Stimulated activated naive CD4-positive, alpha-beta T cell treated with Interleukin-2 at 50 U/mL for 16 hours (primary cell): ENCODE data around the gene FUT6.
"Not testable (repeated sequence)": the region's sequence is repeated elsewhere in the genome, so short reads cannot be mapped to it uniquely, and the experiment has no call there.

ENCODE experiments used
- DNase-seq: peaks from one replicate; lab custom pipeline; 2025; lab: John Stamatoyannopoulos, UW

The FUT6 gene, protein sequence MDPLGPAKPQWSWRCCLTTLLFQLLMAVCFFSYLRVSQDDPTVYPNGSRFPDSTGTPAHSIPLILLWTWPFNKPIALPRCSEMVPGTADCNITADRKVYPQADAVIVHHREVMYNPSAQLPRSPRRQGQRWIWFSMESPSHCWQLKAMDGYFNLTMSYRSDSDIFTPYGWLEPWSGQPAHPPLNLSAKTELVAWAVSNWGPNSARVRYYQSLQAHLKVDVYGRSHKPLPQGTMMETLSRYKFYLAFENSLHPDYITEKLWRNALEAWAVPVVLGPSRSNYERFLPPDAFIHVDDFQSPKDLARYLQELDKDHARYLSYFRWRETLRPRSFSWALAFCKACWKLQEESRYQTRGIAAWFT

DNA sequence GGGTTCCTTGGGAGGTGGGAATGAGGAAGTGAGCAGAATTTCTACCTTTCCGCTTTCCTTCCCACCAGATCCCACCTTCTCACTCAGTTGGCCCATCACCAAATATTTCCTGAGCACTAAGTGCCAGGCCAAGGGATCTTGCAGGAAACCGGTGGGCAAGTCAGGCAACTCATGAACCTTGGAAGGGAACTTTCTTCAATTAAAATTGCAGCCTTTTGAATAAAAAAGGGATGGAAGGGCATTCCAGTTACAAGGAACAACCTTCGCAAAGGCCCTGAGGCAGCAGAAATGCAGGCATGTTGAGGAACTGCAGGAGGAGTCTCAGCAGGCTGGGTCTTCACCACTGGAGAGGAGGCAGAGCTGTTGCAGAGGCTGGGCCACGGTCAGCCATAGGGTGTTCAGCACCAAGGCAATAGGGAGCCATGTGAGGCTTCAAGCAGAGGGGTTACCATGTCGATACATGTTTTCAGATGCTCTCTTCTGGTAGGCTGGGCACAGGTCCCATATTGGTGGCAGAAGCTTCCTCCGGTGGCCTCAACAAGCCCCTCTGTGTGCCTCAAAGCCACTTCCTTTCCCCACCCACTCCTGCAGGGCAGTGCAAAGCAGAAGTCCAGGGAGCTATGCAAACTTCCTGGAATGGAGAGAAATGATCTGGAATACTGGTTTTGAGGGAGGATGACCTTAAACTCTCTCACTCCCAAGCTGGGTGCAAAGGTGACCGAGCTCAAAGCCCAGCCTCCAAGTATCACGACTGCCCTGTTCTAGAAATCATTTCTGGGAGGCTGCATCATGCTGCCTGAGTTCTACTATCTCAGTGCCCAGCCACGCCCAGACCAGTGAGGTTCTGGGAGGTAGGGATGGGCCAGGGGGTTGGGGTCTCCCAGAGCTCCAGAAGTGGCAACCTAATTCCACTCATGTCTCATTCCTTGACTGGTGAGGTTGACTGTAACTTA is at the start of gene FUT6:
Gene FUT6, minus strand, starts transcription at position 638 of the 953 bp plus-strand sequence. CDS start 7,135 bp downstream, outside the sequence.
- DNase-seq: no peak

DNA sequence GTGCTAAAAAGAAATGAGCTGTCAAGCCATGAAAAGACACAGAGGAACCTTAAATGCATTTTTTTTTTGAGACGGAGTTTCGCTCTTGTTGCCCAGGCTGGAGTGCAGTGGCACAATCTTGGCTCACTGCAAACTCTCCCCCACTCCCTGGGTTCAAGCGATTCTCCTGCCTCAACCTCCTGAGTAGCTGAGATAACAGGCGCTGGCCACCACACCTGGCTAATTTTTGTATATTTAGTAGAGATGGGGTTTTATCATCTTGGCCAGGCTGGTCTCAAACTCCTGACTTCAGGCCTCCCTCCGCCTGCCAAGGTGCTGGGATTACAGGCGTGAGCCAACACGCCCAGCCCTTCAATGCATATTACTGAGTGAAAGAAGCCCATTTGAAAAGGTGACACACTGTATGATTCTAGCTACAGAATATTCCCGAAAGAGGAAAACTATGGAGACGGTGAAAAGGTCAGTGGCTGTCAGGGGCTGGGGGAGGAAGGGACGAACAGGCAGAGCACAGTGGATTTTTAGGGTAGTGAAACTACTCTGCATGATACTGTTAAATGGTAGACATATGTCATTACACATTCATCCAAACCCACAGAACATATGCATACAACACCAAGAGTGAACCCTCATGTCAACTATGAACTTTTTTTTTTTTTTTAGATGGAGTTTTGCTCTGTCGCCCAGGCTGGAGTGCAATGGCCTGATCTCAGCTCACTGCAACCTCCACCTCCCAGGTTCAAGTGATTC is 44.7 kb upstream of the FUT6 start:
- DNase-seq: not testable (repeated sequence)

DNA sequence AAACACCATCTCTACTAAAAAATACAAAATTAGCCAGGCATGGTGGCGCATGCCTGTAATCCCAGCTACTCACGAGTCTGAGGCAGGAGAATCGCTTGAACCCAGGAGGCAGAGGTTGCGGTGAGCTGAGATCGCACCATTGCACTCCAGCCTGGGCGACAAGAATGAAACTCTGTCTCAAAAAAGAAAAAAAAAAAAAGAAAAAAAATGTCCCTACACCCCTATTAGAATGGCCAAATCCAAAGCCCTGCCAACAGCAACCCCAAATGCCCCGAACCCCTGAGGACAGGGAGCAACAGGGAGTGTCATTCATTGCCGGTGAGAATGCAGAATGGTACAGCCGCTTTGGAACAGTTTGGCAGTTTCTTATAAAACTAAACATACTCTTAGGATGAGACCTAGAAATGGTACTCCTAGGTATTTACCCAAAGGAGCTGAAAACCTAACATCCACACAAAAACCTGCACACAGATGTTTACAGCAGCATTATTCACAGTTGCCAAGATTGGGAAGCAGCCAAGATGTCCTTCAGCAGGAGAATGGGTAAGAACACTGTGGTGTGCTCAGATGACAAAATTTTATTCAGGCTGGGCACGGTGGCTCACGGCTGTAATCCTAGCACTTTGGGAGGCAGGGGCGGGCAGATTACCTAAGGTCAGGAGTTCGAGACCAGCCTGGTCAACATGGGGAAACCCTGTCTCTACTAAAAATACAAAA is 43.8 kb upstream of the FUT6 start:
- DNase-seq: not testable (repeated sequence)

DNA sequence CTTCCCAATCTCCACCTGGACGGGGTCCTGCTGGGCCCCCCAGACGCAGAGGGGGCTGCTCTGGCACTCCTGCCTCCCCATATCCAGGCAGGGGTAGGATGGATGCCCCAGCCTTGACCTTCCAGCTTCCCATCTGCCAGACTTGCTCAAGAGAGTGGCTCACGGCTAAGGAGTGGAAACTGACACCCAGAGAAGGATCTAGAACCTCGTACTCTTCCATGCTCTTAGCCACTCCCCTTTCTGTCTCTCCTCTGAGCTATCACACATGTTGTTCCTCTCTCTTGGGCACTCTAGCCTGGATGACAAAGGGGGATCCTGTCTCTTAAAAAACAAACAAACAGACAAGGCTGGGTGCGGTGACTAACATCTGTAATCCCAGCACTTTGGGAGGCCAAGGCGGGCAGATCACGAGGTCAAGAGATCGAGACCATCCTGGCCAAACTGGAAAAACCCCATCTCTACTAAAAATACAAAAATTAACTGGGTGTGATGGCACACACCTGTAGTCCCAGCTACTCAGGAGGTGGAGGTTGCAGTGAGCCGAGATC is 43.0 kb upstream of the FUT6 start:
- DNase-seq: no peak

DNA sequence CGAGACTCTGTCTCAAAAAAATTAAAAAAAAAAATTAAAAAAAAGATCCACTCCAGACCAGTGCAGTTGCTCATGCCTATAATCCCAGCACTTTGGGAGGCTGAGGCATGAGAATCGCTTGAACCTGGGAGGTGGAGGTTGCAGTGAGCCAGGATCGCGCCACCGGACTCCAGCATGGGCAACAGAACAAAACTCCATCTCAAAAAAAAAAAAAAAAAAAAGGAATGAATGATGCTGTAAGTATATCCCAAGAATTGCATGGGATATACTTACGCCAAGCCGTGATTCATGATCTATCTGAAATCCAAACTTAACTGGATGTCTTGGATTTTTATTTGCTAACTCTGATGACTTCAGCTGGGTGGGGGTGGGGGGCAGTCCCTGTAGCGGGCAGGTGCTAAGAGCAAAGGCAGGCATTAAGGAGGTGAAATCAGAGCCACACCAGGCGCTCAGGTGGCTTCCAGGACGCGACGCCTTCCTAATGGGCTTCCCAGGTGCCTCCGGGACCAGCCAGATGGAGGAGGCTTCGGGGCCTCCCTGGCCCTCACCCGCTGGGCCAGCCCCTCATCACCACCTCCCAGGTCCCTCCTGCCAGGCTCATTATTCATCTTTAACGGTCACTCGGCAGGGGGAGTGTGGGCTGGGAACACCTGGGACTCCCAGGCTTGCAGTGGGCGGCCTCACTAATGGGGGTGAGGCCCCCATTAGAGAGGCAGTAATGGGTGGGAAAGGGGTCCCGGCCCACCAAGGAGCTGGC is 42.2 kb upstream of the FUT6 start:
- DNase-seq: no peak

DNA sequence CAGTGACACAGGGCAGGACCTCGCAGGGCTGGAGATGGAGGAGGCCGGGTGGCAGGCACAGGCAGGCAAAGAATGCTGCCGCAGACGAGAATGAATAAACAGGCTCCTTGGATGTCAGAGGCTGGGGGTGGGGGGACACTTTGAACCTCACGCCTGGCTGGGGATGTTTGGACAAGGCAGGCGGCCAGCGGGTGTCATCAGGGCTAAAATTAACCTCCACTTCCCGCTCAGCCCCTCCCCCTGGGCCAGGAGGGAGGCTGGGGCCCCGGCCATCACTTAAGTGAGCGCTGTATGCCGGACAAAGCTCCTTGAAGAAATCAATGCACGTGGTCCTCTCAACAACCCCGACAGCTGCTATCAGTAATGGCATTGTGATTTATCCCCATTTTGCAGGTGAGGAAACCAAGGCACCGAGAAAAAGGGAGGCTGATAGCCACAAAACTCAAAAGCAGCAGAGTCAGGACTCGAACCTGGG is 41.1 kb upstream of the FUT6 start:
- no peak for DNase-seq

DNA sequence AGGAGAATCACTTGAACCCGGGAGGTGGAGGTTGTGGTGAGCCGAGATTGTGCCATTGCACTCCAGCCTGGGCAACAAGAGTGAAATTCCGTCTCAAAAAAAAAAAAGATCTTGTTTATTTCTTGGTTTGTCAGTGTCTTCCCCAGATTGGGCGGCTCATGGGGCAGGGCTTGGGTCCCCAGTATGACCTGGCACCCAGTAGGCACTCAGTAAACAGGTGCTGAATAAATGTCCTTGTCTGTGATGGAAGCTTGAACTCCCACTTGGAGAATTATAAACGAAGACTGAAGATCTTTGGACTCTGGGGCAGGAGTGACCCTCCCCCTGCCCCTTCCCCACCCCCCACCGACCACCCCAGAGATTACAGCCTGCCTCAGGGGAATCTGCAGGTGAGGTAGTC is 40.7 kb upstream of the FUT6 start:
- DNase-seq: no peak

DNA sequence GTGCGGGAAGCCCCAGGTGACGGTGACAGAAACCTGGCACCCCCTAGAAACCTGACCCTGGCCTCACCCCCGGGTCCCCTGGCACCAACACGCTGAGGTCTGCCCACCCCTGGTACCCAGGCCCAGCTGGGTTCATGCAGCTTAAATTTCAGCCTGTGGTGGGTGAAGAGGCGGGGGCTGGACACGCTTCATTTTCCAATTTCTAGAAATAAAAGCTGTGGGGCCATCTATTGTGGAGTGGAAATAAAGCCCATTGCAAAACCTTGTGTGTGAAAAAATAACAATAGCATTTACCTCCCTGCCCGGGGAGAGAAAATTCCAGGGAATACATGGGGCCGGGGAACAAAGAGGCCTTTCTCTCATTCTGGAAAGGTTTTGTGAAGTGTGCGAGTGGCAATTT is 38.4 kb upstream of the FUT6 start:
- no peak for DNase-seq

DNA sequence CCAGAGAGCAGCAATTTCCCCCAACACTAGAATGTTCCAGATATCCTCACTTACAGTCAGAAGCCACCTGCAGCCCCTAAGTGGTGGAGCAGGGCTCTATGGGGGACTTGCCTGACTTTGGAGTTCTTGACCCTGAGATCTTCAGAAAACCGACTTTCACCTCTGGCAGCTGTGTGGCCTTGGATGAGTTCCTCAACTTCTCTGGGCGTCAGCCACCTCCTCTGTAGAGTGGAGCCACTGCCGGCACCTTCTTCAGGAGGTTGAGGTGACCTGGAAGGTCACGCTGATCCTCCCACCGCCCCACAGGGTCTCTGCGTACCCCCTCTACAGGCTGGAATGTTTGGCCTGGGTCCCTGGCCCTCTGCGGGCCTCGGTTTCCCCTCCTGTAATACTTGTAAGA is 37.9 kb upstream of the FUT6 start:
- DNase-seq: no peak

DNA sequence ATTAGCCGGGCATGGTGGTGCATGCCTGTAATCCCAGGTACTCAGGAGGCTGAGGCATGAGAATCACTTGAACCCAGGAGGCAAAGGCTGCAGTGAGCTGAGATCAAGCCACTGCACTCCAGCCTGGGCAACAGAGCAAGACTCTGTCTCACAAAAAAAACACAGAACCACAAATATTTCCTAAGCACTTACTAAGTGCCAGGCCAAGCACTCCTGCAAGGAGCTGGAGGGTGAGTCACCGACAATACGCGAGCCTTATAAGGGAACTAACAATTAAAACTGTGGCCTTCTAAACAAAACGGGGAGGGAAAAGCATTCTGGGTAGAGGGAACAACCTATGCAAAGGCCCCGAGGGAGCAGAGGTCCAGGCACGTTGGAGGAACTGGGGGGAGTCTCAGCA is 35.0 kb upstream of the FUT6 start:
- DNase-seq: not testable (repeated sequence)

DNA sequence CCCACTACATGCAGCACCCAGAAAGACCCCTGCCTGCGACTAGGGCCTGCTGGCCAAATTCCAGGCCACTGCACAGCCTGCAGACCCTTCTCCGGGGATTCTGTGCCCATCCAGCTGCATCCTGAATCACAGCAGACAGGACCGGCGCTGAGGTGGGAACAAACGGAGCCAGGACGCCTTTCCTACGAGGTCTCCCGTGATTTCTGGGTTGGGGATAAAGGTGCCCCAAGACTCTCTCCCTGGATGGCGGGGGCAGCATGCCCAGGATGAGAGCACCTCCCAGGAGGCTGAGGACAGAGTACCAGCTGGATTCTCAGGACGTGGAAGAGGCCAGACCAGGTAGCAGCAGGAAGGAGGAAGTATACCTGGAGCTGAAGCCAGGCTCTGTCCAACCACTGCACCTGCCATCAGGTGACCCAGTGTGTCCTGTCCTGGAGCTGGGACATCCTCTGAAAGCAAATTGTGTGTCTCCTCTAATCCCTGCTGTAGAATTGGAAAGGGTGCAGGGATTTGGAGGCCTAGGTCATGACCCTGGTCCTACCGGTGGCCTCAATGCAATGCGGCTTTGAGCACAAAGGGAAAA is 34.2 kb upstream of the FUT6 start:
- DNase-seq: no peak

DNA sequence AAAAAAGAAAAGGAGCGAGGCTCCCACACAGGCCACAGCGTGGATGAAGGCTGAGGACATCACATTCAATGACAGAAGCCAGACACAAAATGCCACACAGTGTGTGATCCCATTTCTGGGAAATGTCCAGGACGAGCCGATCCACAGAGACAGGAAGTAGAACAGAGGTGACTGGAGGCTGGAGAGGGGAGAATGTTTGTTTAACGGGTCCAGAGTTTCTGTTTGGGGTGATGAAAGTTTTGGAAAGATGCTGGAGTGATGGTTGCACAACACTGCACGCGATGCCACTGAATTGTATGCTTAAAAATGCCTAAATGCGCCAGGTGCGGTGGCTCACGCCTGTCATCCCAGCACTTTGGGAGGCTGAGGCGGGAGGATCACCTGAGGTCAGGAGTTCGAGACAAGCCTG is 31.5 kb upstream of the FUT6 start:
- DNase-seq: no peak

DNA sequence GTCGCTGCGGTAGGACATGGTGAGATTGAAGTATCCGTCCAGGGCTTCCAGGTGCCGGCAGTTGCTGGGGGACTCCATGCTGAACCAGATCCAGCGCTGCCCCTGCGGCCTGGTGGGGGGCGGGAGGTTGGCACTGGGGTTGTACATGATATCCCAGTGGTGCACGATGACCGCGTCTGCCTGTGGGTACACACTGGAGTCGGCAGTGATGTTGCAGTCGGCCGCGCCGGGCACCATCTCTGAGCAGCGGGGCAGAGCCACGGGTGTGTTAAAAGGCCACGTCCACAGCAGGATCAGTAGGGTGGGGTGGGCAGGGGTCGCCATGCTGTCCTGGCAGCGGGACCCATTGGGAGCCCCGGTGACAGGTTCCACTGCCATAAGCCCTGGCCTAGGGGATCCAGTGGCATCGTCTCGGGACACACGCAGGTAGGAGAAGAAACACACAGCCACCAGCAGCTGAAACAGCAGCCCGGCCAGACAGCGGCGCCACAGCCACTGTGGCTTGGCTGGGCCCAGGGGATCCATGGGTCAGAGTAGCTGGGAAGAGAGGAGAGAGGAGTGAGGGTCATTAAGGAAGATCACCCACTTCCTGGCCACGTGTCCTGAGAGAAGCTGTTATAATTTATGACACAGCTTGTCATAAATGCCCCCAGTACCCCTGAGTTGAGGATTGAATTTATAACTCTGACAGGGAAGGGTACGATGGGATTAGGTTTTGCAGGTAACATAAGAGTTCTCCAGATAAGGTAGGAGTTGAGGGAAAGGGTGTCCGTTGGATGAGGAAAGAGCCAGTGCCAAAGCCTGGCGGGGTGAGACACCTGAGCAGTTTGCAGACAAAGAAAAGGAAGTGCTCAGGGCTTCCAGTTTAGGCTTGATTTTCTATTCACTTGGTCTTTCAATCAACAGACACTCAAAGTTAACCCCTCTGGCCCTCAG is 28.0 kb upstream of the FUT6 start:
- no peak for DNase-seq

DNA sequence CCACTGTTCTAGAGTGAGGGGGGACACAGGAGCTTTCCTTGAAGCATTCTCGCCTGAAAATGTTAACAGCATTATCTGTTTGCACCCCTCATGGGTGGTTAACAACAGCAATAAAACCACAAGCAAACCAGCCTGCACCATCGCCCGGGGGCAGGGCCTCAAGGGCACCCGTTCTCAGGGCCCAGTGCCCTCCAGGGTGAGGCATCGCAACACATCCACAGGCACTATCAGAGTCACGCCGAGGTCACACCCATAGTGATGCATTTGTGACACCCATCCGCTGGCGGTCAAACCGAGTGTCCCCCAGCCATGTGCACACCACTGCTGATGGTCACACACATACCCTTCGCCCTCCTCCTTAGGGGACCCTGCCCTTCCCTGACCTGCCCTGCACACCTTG is 26.3 kb upstream of the FUT6 start:
- no peak for DNase-seq

DNA sequence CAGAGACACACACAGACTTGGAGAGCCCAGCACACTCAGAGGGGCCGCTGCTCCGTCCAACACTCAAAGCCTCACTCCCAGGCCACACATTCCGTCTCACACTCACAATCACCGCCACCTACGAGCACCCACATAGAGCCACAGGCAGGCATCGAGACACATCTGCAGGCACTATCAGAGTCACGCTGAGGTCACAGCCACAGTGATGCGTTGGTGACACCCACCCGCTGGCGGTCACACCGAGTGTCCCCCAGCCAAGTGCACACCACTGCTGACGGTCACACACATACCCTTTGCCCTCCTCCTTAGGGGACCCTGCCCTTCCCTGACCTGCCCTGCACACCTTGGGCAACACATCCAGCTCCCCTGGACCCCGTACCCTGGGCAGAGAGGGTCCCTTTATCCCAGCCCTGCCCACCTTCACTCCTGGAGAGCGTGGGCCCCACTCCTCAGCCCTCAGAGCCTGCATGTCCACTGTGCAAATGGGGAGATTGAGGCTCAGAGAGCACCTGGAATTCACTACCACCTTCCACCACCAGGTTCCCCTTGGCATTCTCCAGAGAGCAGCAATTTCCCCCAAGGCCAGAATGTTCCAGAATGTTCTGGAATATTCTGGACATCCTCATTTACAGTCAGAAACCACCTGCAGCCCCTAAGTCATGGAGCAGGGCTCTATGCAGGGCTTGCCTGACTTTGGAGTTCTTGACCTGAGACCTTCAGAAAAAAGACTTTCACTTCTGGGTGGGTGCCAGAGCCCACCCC is 25.4 kb upstream of the FUT6 start:
- no peak for DNase-seq

DNA sequence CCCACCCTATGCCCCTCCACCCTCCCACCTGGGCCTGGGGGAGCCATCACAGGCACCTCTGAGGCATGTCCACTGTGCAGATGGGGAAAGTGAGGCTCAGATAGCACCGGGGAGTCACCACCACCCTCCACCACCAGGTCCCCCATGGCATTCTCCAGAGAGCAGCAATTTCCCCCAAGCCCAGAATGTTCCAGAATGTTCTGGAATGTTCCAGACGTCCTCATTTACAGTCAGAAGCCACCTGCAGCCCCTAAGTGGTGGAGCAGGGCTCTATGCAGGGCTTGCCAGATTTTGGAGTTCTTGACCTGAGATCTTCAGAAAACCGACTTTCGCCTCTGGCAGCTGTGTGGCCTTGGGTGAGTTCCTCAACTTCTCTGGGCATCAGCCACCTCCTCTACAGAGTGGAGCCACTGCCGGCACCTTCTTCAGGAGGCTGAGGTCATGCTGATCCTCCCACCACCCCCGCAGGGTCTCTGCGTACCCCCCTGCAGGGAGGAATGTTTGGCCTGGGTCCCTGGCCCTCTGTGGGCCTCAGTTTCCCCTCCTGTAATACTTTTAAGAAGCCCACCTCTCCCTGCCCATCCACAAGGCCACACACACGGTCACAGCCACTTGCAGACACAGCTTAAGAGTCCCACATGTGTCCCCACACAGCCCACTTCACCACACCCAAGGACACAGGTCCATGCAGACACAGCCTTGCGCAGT is 24.7 kb upstream of the FUT6 start:
- DNase-seq: no peak

DNA sequence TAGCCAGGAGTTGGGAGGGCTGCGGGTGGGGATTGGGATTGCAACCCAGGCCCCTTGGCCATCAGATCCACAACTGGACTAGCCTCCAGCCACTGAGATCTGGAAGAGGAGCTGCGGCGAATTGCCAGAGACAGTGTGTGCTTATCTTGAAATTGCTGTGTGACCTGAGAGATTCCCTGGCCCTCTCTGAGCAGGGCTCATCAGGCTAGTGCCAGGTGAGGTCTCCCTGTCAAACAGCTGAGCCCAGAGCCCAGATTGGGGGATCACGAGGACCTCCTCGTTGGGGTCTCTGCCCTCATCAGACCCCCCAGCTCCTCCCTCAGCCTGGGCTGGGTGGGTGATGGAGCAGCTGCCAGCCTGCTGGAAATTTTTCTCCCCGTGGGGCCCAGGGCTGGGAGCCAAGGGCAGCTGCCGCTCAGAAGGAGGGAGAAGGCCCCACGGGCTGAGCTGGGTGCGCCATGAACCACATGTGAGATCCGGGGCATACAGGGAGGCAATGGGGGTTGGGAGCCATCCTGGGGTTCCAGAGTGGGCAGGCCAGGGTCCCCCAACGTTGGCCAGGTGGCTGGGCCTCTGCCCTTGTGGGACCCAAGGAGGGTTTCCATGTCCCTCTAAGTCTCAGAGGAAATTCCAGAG is 23.6 kb upstream of the FUT6 start:
- DNase-seq: no peak
